RPMI7951 (cell line): ENCODE data around the gene KRTAP4-2. TPM values are rescaled to one million over a fixed set of nuclear protein-coding genes. Genes with fewer than 3 reads are reported as not detected.
A peak's percentile ranks its signal among the peaks of the same experiment; 100 is the strongest.
"Not testable (repeated sequence)": the region's sequence is repeated elsewhere in the genome, so short reads cannot be mapped to it uniquely, and the experiment has no call there.

Source experiments
- DNase-seq: peaks from one replicate; pipeline ENCODE4 v3.0.0-alpha.2; 2012; ENCODE audit warnings: low read depth
- total RNA-seq: library from RNA; depleted of rRNA; stranded (reverse); fragments of >200 nt; shearing (Covaris generic); gene quantifications from 2 replicates; pipeline ENCODE4 v1.2.3, GENCODE V29; 2014; rRNA removed

The KRTAP4-2 gene
- total RNA-seq, 1 experiment from 2014 or later: not detected

GRCh38 chr17:41163828-41164227 lies 14.2 kb downstream of the KRTAP4-2 start:
- DNase-seq: no peak

DNA sequence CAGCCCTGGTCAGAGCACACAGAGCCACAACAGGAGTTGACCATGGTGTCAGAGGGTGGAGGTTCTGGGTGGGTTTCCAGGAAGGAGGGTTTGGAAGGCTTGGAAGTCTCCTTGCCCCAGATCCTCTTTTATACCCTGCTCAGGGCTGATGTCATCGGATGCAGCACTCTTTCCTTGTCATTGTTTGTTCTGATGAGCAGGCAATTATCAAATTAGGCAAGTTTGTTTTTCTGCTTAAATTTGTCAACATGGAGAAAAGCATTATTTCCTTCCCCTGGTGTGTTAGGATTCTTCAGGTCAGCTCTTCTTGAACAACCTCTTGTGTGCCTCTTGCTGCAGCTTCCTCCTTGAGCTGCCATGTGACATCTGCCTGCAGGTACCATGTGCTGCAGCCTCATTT lies 17.4 kb downstream of the KRTAP4-2 start, which contains the start of gene KRTAP4-4:
KRTAP4-4 (minus strand) TSS at position 101 of the 400 bp plus-strand sequence; CDS start at position 44, 57 bp downstream.
- no peak for DNase-seq

GRCh38 chr17:41160190-41160589 lies 17.8 kb downstream of the KRTAP4-2 start:
- DNase-seq: not testable (repeated sequence)

- no peak for DNase-seq
Observed at GRCh38 chr17:41153856-41154255, 24.2 kb downstream of the KRTAP4-2 start.

GRCh38 chr17:41151525-41151924 lies 26.5 kb downstream of the KRTAP4-2 start:
- no peak for DNase-seq

DNA sequence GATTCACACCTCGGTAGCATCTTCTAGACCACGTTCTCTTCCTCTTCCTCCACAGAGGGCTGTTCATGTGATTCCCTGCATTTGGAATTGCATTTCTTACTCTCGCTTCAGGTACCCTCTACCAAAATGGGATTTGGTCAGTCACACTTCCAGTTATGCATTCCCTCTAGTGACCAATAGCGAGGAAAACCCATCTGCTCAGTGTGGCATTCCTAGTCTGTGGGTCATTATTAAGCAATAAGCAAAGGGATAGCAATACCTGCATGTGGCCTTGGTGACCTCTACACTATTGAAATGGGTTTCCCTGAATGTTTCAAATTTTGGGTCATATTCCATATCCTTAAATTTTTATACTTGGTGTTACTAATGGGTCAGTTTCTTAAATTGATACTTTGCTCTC lies 28.0 kb downstream of the KRTAP4-2 start:
- DNase-seq: no peak

DNA sequence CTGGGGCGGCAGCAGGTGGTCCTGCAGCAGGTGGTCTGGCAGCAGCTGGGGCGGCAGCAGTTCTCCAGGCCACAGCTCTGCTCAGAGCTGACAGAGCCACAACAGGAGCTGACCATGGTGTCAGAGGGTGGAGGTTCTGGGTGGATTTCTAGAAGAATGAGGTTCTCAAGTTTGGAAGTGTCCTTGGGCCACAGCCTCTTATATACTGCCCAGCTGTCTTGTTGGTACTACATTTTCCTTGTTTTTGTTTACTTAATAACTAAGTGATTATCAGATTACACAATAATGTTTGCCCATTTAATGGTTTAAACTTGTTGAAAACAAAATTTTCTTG lies 28.4 kb downstream of the KRTAP4-2 start, which contains the start of gene KRTAP4-5:
KRTAP4-5 (minus strand) TSS at position 174 of the 334 bp plus-strand sequence; CDS start at position 116, 58 bp downstream.
- DNase-seq: no peak

DNA sequence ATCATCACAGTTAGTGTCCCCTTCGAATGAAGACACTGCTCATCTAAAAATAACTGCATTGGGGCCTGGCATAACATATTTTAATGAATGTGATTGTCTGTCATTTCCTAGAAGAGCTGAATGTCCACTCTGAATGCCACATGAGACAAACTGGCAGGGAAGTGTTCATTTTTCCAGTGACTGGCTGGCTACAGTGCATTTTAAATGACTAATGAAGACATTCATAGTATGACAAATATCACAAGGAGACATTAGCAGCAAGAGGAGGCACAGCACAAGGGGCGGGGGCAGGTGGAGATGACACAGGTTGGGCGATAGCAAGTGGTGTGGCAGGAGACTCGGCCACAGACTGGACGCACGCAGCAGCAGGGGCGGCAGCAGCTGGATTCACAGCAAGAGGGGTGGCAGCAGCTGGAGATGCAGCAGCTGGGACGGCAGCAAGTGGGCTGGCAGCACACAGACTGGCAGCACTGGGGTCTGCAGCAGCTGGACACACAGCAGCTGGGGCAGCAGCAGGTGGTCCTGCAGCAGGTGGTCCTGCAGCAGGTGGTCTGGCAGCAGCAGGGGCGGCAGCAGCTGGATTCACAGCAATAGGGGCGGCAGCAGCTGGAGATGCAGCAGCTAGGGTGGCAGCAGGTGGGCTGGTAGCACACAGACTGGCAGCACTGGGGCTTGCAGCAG lies 28.9 kb downstream of the KRTAP4-2 start:
- not testable (repeated sequence) for DNase-seq

GRCh38 chr17:41147531-41148204 lies 30.4 kb downstream of the KRTAP4-2 start:
- no peak for DNase-seq

DNA sequence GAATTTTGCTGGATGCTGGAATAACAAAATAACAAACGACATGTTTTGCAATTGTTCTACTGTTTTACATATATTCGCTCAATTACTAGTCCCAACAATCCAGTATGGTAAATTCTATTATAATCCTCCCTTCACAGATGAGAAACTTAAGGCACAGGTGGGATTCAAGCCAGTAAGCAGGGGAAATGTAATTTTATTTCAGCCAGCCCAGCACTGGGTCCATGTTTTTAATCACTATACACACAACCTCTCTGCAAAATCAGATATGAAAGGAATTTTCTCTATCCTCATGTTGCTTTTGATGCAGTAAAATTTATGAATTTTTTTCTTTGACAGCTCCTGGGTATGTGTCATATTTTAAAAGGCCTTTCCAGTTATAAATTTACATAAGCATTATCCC lies 32.8 kb downstream of the KRTAP4-2 start:
- no peak for DNase-seq

DNA sequence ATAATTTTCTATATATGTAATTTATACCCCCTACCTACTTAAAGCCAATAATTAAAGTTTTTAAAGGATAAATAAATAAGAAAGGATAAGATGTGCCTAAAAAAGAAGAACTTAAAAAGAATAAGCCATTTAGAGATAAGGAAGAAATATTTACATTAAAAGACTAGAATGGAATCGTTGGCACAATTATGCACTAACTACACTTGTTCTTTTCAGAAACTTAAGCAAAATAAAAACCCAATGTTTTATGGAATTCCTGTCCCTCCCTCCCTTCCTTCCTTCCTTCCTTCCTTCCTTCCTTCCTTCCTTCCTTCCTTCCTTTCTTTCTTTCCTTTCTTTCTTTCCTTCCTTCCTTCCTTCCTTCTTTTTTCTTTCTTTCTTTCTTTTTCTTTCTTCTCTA lies 33.2 kb downstream of the KRTAP4-2 start:
- DNase-seq: no peak

DNA sequence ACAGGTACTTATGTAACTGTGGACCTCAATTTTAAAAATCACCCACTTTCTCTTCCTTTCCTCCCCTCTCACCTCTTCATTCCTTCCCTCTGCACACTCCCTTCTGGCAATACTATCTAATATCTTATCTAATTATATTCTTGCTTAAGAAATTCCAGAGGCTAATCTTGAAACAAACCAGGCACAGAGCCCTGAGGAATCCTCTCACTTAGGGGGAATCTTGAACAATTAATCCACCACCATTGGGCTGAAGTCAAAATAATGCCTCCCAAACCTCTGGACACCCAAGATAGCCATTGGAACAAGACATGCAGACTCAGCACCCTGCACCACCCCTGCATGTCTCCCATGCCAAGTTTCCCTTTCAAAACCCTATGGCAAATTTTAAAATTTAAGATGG lies 36.7 kb downstream of the KRTAP4-2 start:
- DNase-seq: no peak

GRCh38 chr17:41140360-41141131 lies 37.5 kb downstream of the KRTAP4-2 start, which contains the start of gene KRTAP4-6:
Gene KRTAP4-6, minus strand, starts transcription at chr17:41140544. Its CDS starts 57 bp downstream, at chr17:41140487.
- peak; percentile 75 for DNase-seq

- DNase-seq: not testable (repeated sequence)
Observed at GRCh38 chr17:41139865-41140264, 38.2 kb downstream of the KRTAP4-2 start.

DNA sequence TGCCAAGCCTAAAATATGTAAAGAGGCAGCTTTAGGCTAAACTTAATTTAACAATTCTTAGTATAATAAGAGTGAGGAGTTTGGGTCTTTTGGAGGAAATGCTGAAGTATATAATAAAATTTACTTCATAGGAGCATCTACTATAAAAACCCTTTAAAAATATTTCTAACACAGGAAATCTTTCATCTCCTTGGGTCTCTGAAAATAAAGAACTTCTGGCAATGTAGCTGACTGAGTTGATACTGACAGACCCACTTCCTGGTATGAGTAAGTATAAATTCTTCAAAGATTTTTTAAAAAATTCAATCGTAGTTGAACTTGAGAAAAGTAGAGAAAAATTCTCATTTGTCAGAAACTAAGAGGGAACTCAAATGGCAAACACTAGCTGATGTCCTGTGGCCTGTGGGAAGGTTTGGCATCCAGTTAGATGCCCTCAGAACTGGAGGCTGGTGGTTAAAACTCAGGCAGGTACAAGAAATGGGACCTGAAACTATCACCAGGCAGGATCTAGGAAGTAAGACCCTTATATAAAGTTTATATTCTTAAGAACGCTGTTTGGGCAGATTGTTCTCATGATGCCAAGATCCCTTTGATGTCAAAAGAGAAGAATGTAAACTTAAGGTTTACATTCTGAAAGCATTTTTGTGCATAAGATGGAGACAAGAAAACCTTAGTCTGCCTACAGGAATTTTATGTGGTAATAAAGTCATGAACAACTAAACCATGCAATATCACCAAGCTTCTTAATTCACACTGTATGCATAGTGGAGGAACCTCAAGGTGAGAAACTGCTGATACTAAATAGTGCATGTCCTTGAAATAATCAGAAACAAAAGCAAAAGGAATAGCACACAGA lies 43.9 kb downstream of the KRTAP4-2 start:
- DNase-seq: no peak

GRCh38 chr17:41131979-41132378 lies 46.0 kb downstream of the KRTAP4-2 start:
- peak; percentile 16 for DNase-seq

Other genes with a start within 250 kb of the KRTAP4-2 start
- gene KRT23, start 240.6 kb downstream of the KRTAP4-2 start, total RNA-seq: 0.20 TPM in 1 of 2 replicates, not detected in the other
- 0.24 TPM in 1 of 2 replicates, not detected in the other for gene KRT39, start 211.3 kb downstream of the KRTAP4-2 start, total RNA-seq
- not detected in 2 replicates for gene KRT40, start 193.9 kb downstream of the KRTAP4-2 start, total RNA-seq
- gene KRTAP3-3, start 184.1 kb downstream of the KRTAP4-2 start, total RNA-seq: not detected in 2 replicates
- not detected in 2 replicates for gene KRTAP3-2, start 178.3 kb downstream of the KRTAP4-2 start, total RNA-seq
- gene KRTAP3-1, start 169.1 kb downstream of the KRTAP4-2 start, total RNA-seq: not detected in 2 replicates
- not detected in 2 replicates for gene KRTAP1-5, start 151.0 kb downstream of the KRTAP4-2 start, total RNA-seq
- not detected in 2 replicates for gene KRTAP1-4, start 148.0 kb downstream of the KRTAP4-2 start, total RNA-seq
- gene KRTAP1-3, start 143.3 kb downstream of the KRTAP4-2 start, total RNA-seq: not detected in 2 replicates
- gene KRTAP1-1, start 136.8 kb downstream of the KRTAP4-2 start, total RNA-seq: not detected in 2 replicates
- gene KRTAP2-1, start 130.9 kb downstream of the KRTAP4-2 start, total RNA-seq: 0.48 TPM in 1 of 2 replicates, not detected in the other
- gene KRTAP2-2, start 123.0 kb downstream of the KRTAP4-2 start, total RNA-seq: not detected in 2 replicates
- gene KRTAP2-3, start 118.1 kb downstream of the KRTAP4-2 start, total RNA-seq: not detected in 2 replicates
- gene KRTAP2-4, start 112.3 kb downstream of the KRTAP4-2 start, total RNA-seq: not detected in 2 replicates
- gene KRTAP4-7, start 94.1 kb downstream of the KRTAP4-2 start, total RNA-seq: not detected in 2 replicates
- gene KRTAP4-8, start 80.1 kb downstream of the KRTAP4-2 start, total RNA-seq: not detected in 2 replicates
- gene KRTAP4-16, start 76.0 kb downstream of the KRTAP4-2 start, total RNA-seq: not detected in 2 replicates
- gene KRTAP4-9, start 72.8 kb downstream of the KRTAP4-2 start, total RNA-seq: not detected in 2 replicates
- gene KRTAP4-11, start 59.8 kb downstream of the KRTAP4-2 start, total RNA-seq: not detected in 2 replicates
- not detected in 2 replicates for gene KRTAP4-12, start 54.0 kb downstream of the KRTAP4-2 start, total RNA-seq
- gene KRTAP4-6, start 37.7 kb downstream of the KRTAP4-2 start, total RNA-seq: not detected in 2 replicates
- gene KRTAP4-5, start 28.4 kb downstream of the KRTAP4-2 start, total RNA-seq: not detected in 2 replicates
- gene KRTAP4-4, start 17.5 kb downstream of the KRTAP4-2 start, total RNA-seq: not detected in 2 replicates
- gene KRTAP4-3, start 10.0 kb downstream of the KRTAP4-2 start, total RNA-seq: not detected in 2 replicates
- gene KRTAP4-1, start 6.7 kb upstream of the KRTAP4-2 start, total RNA-seq: not detected in 2 replicates
- gene KRTAP9-1, start 11.7 kb upstream of the KRTAP4-2 start, total RNA-seq: not detected in 2 replicates
- not detected in 2 replicates for gene KRTAP9-2, start 48.4 kb upstream of the KRTAP4-2 start, total RNA-seq
- not detected in 2 replicates for gene KRTAP9-3, start 54.2 kb upstream of the KRTAP4-2 start, total RNA-seq
- gene KRTAP9-8, start 59.8 kb upstream of the KRTAP4-2 start, total RNA-seq: not detected in 2 replicates
- not detected in 2 replicates for gene KRTAP9-4, start 71.5 kb upstream of the KRTAP4-2 start, total RNA-seq
- not detected in 2 replicates for gene KRTAP9-9, start 77.2 kb upstream of the KRTAP4-2 start, total RNA-seq
- gene KRTAP9-6, start 87.2 kb upstream of the KRTAP4-2 start, total RNA-seq: not detected in 2 replicates
- gene KRTAP9-7, start 97.5 kb upstream of the KRTAP4-2 start, total RNA-seq: not detected in 2 replicates
- gene KRTAP29-1, start 124.6 kb upstream of the KRTAP4-2 start, total RNA-seq: not detected in 2 replicates
- gene KRTAP16-1, start 131.1 kb upstream of the KRTAP4-2 start, total RNA-seq: not detected in 2 replicates
- not detected in 2 replicates for gene KRTAP17-1, start 137.5 kb upstream of the KRTAP4-2 start, total RNA-seq
- gene KRT33A, start 172.6 kb upstream of the KRTAP4-2 start, total RNA-seq: not detected in 2 replicates
- gene KRT33B, start 191.6 kb upstream of the KRTAP4-2 start, total RNA-seq: 0.24 TPM in 1 of 2 replicates, not detected in the other
- gene KRT34, start 204.1 kb upstream of the KRTAP4-2 start, total RNA-seq: not detected in 2 replicates
- gene KRT31, start 219.4 kb upstream of the KRTAP4-2 start, total RNA-seq: not detected in 2 replicates
- not detected in 2 replicates for gene KRT37, start 246.4 kb upstream of the KRTAP4-2 start, total RNA-seq